GM13977 (cell line): ENCODE measurements around the gene C6orf136.

ENCODE experiments used
- DNase-seq: peaks from one replicate; pipeline ENCODE4 v3.0.0; 2012; ENCODE audit warnings: low spot score
- CTCF ChIP-seq: IDR thresholded peaks from 2 replicates; pipeline ENCODE4 v1.5.1; 2012; ENCODE audit warnings: mild to moderate bottlenecking, control low read depth; ENCODE audit not compliant: insufficient read depth; ENCODE audit errors: extremely low read depth, missing control alignments
- in situ Hi-C: fragments of 300-500 bp; cut with MboI; formaldehyde crosslinking; loops from one replicate; pipeline ENCODE4 v1.12.0; 2022; ENCODE audit warnings: low sequenced_read_pairs, low pct_unique_long_range_greater_than_20kb, mixed read lengths, inconsistent platforms; ENCODE audit not compliant: unreplicated experiment

Gene C6orf136

GRCh38 chr6:30615958-30616810 is 30.7 kb upstream of the C6orf136 start:
- DNase-seq: no peak
- no peak for TF ChIP-seq CTCF
- in situ Hi-C loops: no loop called here

- DNase-seq: peak; percentile 92
- in situ Hi-C loops: no loop called here
- no peak for TF ChIP-seq CTCF
Observed at GRCh38 chr6:30616811-30617564, 29.9 kb upstream of the C6orf136 start, which contains the start of gene PPP1R10. Gene PPP1R10, minus strand, starts transcription at chr6:30617243. Its CDS starts 7,299 bp downstream, at chr6:30609944.

GRCh38 chr6:30617565-30618269 is 29.2 kb upstream of the C6orf136 start, which contains the start of gene MRPS18B:
Gene MRPS18B, plus strand, starts transcription at chr6:30617840. Its CDS starts 26 bp downstream, at chr6:30617866.
- DNase-seq: peak; percentile 87
- TF ChIP-seq CTCF: no peak
- in situ Hi-C loops: no loop called here

GRCh38 chr6:30618270-30618797 is 28.6 kb upstream of the C6orf136 start:
- TF ChIP-seq CTCF: no peak
- no peak for DNase-seq
- in situ Hi-C loops: no loop called here

- in situ Hi-C loops: no loop called here
- TF ChIP-seq CTCF: no peak
- no peak for DNase-seq
Observed at GRCh38 chr6:30619561-30619960, 27.4 kb upstream of the C6orf136 start.

GRCh38 chr6:30625511-30625910 is 21.4 kb upstream of the C6orf136 start:
- TF ChIP-seq CTCF: no peak
- in situ Hi-C loops: no loop called here
- no peak for DNase-seq
